GM23338 (cell line): ENCODE results near the gene NDUFV2. TPM values are rescaled to one million over a fixed set of nuclear protein-coding genes. Genes with fewer than 3 reads are reported as not detected.

ENCODE experiments used
- ATAC-seq: fragments of 200-7000 bp; cut with Tn5 transposase; 3 replicates; pipeline ENCODE4 v1.9.1; 2020
- DNase-seq: peaks from one replicate; pipeline ENCODE4 v3.0.0-alpha.2; 2015; ENCODE audit warnings: low spot score
- H2AFZ ChIP-seq: fragments of 200-600 bp; sonication (generic); 2 replicates; pipeline ENCODE4 v1.8.0; 2016; ENCODE audit warnings: antibody characterized with exemption, mild to moderate bottlenecking, moderate library complexity
- H3F3A ChIP-seq: fragments of 200-600 bp; sonication (generic); replicated peaks from 2 replicates; pipeline ENCODE4 v1.8.0; 2017; ENCODE audit warnings: antibody characterized with exemption, mixed run types, low read depth
- H3K27ac ChIP-seq: fragments of 200-600 bp; sonication (generic); 2 replicates; pipeline ENCODE4 v1.6.1; 2016; ENCODE audit warnings: low read depth
- H3K27me3 ChIP-seq: fragments of 200-600 bp; sonication (generic); 2 replicates; pipeline ENCODE4 v1.8.0; 2016; ENCODE audit warnings: mild to moderate bottlenecking, mixed run types, moderate library complexity; ENCODE audit not compliant: insufficient read depth
- H3K36me3 ChIP-seq: fragments of 200-600 bp; sonication (generic); 2 replicates; pipeline ENCODE4 v1.8.0; 2016; ENCODE audit warnings: mild to moderate bottlenecking; ENCODE audit not compliant: insufficient read depth
- H3K4me1 ChIP-seq: fragments of 200-600 bp; sonication (generic); 2 replicates; pipeline ENCODE4 v1.8.0; 2016; ENCODE audit warnings: mild to moderate bottlenecking, moderate library complexity; ENCODE audit not compliant: insufficient read depth
- H3K4me2 ChIP-seq: fragments of 200-600 bp; sonication (generic); 2 replicates; pipeline ENCODE4 v1.7.1; 2017; ENCODE audit warnings: mixed run types
- H3K4me3 ChIP-seq: fragments of 200-600 bp; sonication (generic); 2 replicates; pipeline ENCODE4 v1.6.1; 2016; ENCODE audit warnings: mixed run types
- H3K79me2 ChIP-seq: fragments of 200-600 bp; sonication (generic); replicated peaks from 2 replicates; pipeline ENCODE4 v1.8.0; 2017; ENCODE audit warnings: mild to moderate bottlenecking; ENCODE audit not compliant: insufficient read depth
- H3K9me2 ChIP-seq: fragments of 200-600 bp; sonication (generic); 2 replicates; pipeline ENCODE4 v1.8.0; 2017; ENCODE audit not compliant: insufficient read depth
- H4K20me1 ChIP-seq: fragments of 200-600 bp; sonication (generic); replicated peaks from 2 replicates; pipeline ENCODE4 v1.8.0; 2017; ENCODE audit warnings: mild to moderate bottlenecking; ENCODE audit not compliant: insufficient read depth
- H3K27ac Mint-ChIP-seq: 2 replicates; pipeline ENCODE4 v1.8.0; 2020; ENCODE audit warnings: inconsistent platforms, mild to moderate bottlenecking, moderate library complexity, mixed read lengths
- H3K27me3 Mint-ChIP-seq: 3 replicates; pipeline ENCODE4 v1.8.0; 2022; ENCODE audit warnings: low read depth, mild to moderate bottlenecking, moderate library complexity, mixed read lengths, inconsistent platforms; ENCODE audit not compliant: insufficient read depth, poor library complexity
- H3K36me3 Mint-ChIP-seq: 3 replicates; pipeline ENCODE4 v1.8.0; 2021; ENCODE audit warnings: low read depth, mild to moderate bottlenecking, inconsistent platforms, moderate library complexity, mixed read lengths
- H3K4me1 Mint-ChIP-seq: 3 replicates; pipeline ENCODE4 v1.8.0; 2020; ENCODE audit warnings: mild to moderate bottlenecking, inconsistent platforms, mixed read lengths
- H3K4me3 Mint-ChIP-seq: 3 replicates; pipeline ENCODE4 v1.8.0; 2021; ENCODE audit warnings: moderate library complexity, mild to moderate bottlenecking, inconsistent platforms, mixed read lengths
- H3K9me3 Mint-ChIP-seq: 3 replicates; pipeline ENCODE4 v1.8.0; 2020; ENCODE audit warnings: moderate library complexity, mild to moderate bottlenecking, inconsistent platforms, mixed read lengths
- EZH2 ChIP-seq: fragments of 200-600 bp; sonication (generic); IDR thresholded peaks from one replicate; pipeline ENCODE4 v1.8.0; 2017; ENCODE audit warnings: antibody characterized with exemption, mild to moderate bottlenecking, low read depth; ENCODE audit not compliant: unreplicated experiment
- JUNB ChIP-seq: IDR thresholded peaks from one replicate; pipeline ENCODE4 v1.6.1; 2016; ENCODE audit warnings: antibody characterized with exemption; ENCODE audit not compliant: unreplicated experiment
- NANOG ChIP-seq: IDR thresholded peaks from 2 replicates; pipeline ENCODE4 v1.6.1; 2016; ENCODE audit warnings: antibody characterized with exemption, borderline replicate concordance
- POLR2AphosphoS5 ChIP-seq: IDR thresholded peaks from 2 replicates; pipeline ENCODE4 v1.6.1; 2016; ENCODE audit warnings: antibody characterized with exemption, low read depth
- STAT1 ChIP-seq: IDR thresholded peaks from one replicate; pipeline ENCODE4 v1.6.1; 2016; ENCODE audit warnings: antibody characterized with exemption; ENCODE audit not compliant: unreplicated experiment
- ZNF114 ChIP-seq: fragments of 250-450 bp; sonication (Bioruptor Pico); IDR thresholded peaks from 2 replicates; pipeline ENCODE4 v1.5.0; 2020; ENCODE audit warnings: mild to moderate bottlenecking, moderate library complexity
- ZNF331 ChIP-seq: fragments of 250-450 bp; sonication (Bioruptor Pico); IDR thresholded peaks from 2 replicates; pipeline ENCODE4 v1.5.0; 2020; ENCODE audit warnings: low read depth, mild to moderate bottlenecking, moderate library complexity
- ZNF462 ChIP-seq: fragments of 250-450 bp; sonication (Bioruptor Pico); IDR thresholded peaks from 2 replicates; pipeline ENCODE4 v1.5.0; 2020; ENCODE audit warnings: mild to moderate bottlenecking, moderate library complexity
- polyA plus RNA-seq: library from polyadenylated mRNA; unstranded; fragments of >200 nt; fragmentation: Nextera tagmentation; extraction: Ambion mirVana; gene quantifications from 2 replicates; pipeline ENCODE4 v1.2.1, GENCODE V29; 2016
- total RNA-seq: library from RNA; depleted of rRNA; stranded (reverse); fragments of >200 nt; shearing (Covaris generic); gene quantifications from 2 replicates; pipeline ENCODE4 v1.2.3, GENCODE V29; 2014
- TF ChIP-seq, protein P1 (sequence below): IDR thresholded peaks from one replicate; pipeline ENCODE4 v1.6.1; 2018; ENCODE audit warnings: antibody characterized with exemption; ENCODE audit not compliant: unreplicated experiment

Gene NDUFV2
- total and polyA plus RNA-seq, 2 experiments from 2014 or later: 157 to 577 TPM

DNA sequence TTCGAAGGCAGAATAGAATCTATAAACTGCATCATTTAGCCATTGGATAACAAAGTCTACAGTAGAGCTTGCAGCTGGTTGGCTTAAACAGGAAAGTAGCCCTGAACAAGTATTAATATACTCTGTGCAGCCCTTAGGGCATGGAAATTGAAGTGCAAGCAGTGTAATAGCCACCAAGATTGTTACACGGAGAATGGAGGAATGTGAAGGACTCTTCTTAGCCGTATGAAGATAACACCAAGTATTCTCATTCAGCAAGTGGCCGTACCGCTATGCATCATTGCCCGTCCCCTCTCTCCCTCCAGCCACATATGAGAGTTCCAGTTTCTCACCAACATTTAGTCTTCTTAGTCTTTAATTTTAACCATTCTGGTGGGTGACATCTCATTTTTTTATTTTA lies 74.5 kb downstream of the NDUFV2 start (continued):
- TF ChIP-seq ZNF462 (CRISPR knock-in tag) (no peak), NANOG (no peak), JUNB (no peak)
- TF ChIP-seq, protein P1, sequence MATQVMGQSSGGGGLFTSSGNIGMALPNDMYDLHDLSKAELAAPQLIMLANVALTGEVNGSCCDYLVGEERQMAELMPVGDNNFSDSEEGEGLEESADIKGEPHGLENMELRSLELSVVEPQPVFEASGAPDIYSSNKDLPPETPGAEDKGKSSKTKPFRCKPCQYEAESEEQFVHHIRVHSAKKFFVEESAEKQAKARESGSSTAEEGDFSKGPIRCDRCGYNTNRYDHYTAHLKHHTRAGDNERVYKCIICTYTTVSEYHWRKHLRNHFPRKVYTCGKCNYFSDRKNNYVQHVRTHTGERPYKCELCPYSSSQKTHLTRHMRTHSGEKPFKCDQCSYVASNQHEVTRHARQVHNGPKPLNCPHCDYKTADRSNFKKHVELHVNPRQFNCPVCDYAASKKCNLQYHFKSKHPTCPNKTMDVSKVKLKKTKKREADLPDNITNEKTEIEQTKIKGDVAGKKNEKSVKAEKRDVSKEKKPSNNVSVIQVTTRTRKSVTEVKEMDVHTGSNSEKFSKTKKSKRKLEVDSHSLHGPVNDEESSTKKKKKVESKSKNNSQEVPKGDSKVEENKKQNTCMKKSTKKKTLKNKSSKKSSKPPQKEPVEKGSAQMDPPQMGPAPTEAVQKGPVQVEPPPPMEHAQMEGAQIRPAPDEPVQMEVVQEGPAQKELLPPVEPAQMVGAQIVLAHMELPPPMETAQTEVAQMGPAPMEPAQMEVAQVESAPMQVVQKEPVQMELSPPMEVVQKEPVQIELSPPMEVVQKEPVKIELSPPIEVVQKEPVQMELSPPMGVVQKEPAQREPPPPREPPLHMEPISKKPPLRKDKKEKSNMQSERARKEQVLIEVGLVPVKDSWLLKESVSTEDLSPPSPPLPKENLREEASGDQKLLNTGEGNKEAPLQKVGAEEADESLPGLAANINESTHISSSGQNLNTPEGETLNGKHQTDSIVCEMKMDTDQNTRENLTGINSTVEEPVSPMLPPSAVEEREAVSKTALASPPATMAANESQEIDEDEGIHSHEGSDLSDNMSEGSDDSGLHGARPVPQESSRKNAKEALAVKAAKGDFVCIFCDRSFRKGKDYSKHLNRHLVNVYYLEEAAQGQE: no peak

GRCh38 chr18:9177466-9177865 lies 75.0 kb downstream of the NDUFV2 start:
- Mint-ChIP-seq H3K27me3 (peaks cover 1% of the 10 kb centered on the region), H3K27ac (no peak overlapping the region), H3K4me3 (no peak overlapping the region), H3K4me1 (peaks cover 2% of the 10 kb centered on the region; the same call in 1 of the 3 replicates), H3K9me3 (no peaks in the 10 kb centered on the region), H3K36me3 (peaks cover 6% of the 10 kb centered on the region; the same call in 2 of the 3 replicates)
- Histone ChIP-seq H3K27ac (no peak overlapping the region), H3K4me2 (no peak overlapping the region), H3K9me2 (peaks cover 4% of the 10 kb centered on the region; the same call in 1 of the 2 replicates), H2AFZ (no peak overlapping the region), H3K4me3 (no peak overlapping the region), H4K20me1 (no peaks in the 10 kb centered on the region; the same call in 1 of the 2 replicates), H3F3A (no peaks in the 10 kb centered on the region), H3K36me3 (no peaks in the 10 kb centered on the region), H3K27me3 (no peaks in the 10 kb centered on the region), H3K4me1 (no peaks in the 10 kb centered on the region), H3K79me2 (peaks cover 83% of the 10 kb centered on the region)
- ATAC-seq: no peak
- no peak for DNase-seq
- no peak for TF ChIP-seq POLR2AphosphoS5
- no peak for TF ChIP-seq EZH2
- TF ChIP-seq ZNF331: no peak
- no peak for TF ChIP-seq ZNF114
- no peak for TF ChIP-seq STAT1
- TF ChIP-seq, protein P1: no peak
